Measurements from ENCODE around the gene KMT2B.
"Not testable (repeated sequence)": the region's sequence is repeated elsewhere in the genome, so short reads cannot be mapped to it uniquely, and the experiment has no call there.

Gene KMT2B

DNA sequence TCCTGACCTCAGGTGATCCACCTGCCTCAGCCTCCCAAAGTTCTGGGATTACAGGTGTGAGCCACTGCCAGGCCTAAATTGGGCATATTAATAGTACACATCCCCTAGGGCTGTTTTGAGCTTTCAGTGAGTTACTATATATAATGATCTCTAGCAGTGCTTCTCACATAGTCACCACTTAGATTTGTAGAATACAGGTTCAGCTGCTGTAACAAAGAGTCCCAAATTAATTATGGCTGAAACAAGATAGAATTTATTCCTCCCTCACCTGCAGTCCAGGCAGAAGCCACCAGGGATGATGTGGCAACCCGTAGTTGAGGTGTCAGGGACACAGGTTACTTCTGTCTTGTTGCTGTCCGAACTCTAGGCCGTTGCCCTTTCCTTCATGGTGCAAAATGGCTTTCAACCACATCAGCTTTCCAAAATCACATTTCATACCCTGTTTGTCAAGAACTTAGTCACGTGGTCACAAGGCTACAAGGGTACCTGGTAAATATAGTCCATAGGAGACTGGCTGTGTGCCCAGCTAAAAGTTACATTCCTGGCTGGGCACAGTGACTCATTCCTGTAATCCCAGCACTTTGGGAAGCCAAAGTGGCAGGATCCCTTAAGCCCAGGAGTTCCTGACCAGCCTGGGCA is 43.0 kb downstream of the KMT2B start:
- no peak for DNase-seq

DNA sequence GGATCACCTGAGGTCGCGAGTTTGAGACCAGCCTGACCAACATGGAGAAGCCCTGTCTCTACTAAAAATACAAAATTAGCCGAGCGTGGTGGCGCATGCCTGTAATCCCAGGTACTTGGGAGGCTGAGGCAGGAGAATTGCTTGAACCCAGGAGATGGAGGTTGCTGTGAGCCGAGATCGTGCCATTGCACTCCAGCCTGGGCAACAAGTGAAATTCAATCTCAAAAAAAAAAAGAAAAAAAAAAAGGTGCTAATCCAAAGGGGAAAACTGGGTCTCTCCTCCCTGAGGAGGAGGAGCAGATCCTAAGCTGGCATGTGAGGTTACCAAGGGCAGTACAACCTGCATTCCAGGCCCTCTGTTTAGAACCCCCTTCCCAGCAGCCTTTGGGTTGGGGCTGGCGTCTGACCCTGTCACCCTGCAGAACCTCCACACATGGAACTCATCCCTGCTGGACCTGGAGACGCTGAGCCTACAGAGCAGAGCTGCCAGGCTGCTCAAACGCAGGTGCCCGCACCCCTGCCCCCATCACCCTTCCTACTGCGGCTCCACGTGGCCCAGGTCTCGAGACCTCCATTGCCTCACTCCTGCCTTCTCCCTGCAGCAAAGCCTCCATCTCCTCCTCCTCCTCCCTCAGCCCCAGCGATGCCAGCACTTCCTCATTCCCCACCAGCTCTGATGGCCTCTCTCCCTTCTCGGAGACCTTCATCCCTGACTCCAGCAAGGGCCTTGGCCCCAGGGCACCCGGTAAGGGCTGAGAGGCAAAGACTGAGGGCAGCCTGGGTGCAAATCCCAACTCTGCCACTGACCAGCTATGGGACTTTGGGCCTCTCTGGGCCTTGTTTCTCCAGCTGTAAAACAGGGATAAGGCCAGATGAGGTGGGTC is 46.9 kb downstream of the KMT2B start:
- no peak for DNase-seq

DNA sequence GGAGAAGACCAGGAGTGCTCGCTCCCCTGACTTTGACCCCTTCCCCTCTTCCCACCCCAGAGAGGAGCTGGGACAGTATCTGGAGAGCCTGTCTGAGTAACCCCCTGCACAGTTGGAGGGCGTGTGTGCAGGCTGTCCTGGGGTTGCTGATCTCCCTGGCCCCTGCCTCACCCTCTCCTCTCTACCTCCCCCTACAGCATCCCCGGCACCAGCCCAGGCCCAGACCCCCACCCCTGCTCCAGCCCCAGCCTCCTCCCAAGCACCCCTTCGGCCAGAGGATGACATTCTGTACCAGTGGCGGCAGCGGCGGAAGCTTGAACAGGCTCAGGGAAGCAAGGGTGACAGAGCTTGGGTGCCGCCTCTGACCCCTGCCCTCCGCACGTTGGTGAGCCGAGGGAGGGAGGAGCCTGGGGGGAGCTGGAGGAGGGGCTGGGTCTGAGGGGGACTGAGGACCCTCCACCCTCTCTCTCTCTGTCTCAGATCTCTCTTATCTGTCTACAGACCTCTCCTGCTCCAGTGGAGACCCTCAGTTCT is 48.8 kb downstream of the KMT2B start:
- no peak for DNase-seq

DNA sequence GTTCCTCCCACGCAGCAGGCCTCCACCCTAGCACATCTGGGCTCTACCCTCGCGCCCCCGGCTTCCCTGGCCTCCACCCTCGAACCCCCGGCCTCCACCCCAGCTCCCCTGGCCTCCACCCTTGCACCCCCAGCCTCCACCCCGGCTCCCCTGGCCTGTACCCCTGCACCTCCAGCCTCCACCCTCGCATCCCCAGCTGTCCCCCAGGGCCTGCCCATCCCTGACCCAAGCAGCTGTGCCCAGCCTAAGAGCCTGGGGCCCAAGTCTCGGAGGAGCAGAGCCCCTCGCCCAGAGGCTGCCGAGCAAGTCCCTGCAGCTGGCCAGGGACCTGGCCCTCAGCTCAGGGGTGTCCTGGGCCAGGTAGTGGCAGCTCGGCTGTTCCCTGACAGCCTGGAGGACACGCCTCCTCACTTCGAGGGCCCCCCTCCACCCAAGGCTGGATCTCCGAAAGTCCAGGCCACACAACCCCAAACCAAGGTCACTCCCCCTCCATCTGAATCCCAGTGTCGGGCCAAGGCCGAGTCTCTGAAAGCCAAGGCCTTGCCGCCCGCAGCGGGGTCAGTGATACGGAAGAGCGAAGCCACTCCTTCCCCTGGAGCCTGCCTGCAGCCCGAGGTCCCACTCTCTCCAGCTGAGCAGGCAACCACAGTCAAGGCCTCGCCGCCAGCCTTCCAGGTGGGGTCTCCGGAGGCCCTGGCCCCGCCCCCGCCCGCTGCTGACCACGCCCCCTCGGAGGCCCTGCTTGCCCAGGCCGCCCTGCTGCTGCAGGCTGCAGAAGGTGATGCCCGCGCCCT is 49.7 kb downstream of the KMT2B start:
- no peak for DNase-seq

DNA sequence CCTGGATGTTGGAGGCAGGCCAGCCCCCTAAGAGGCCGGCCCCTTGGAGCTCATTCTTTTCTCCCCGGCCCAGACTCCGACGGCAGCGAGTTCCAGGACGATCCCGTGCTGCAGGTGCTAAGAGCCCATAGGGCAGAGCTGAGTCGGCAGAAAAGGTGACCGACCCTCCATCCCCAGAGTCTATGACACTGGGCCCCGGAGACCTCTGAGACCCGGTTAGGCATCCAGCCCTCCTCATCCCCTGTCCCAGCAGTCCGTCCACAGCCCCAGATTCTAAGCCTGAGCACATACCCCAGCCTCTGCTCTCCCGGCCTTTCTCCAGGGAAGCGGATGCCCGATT is 50.2 kb downstream of the KMT2B start:
- no peak for DNase-seq

DNA sequence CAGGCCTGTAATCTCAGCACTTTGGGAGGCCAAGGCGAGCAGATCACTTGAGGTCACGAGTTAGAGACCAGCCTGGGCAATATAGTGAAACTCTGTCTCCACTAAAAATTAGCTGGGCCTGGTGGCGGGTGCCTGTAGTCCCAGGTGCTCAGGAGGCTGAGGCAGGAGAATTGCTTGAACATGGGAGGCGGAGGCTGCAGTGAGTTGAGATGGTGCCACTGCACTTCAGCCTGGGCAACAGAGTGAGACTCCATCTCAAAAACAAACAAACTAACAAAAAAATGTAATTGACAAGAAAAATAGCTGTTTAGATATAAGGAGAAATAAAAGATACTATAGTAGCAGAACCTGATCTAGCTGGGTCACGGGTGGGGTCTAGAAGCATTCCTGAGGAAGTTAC is 54.6 kb downstream of the KMT2B start:
- not testable (repeated sequence) for DNase-seq

DNA sequence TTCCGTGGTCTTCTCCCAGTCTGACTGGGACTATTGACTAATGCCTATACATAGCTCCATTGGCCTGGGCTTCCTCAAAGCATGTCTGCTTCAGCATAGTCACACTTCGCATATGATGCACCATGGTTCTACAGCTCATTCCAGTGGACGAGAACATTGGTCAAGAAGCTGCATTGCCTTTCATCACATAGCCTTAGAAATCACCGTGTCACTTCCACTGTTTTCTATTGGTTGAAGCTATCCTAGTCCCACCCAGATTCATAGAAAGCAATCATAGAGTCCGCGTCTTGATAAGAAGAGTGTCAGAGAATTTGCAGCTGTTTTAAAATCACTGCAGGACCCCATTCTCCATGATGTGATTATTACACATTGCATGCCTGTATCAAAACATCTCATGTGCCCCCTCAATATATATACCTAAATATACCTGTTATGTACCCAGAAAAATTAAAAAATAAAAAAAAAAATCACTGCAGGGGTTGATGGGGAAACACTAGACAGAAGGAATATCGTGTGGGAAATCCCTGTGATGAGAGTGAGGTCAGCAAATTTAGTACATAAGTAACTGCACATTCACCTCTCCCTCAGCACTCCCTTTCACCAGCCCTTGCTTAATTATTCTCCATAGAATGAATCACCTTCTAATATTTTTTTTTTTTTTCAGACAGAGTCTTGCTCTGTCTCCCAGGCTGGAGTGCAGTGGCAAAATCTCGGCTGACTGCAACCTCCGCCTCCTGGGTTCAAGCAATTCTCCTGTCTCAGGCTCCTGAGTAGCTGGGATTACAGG is 55.4 kb downstream of the KMT2B start:
- DNase-seq, result no peak

DNA sequence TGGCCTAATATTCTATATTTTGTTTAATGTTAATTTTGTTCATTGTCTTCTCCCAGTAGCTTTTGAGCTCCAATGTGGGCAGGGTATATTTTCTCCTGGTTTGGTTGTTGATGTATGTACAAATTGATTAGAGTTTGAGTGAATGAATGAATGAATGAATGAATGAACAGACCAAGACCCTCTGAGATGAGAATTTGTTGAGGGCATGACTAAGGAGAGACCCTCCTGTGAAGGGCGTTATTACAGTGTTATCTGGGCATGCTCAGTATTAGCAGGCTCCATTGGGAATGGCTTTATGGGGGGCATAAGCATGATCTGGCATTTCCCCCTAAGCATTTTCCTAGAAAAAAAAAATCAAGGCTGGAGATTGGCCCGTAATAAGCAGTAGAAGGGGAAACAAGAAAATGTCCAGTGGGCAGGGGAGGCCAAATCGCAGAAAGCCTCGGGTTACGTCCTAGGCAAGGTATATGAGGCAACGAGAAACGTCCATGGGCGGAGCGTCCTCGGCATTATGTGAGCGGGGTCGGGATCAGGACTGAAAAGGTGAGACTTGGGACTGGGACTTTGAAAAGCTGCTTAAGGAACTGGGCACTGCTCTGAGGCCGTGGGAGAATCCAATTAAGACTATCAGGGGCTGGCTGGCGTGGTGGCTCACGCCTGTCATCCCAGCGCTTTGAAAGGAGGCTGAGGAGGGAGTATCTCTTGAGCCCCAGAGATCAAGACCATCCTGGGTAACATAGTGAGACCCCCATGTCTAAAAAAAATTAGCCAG is 56.7 kb downstream of the KMT2B start:
- DNase-seq, result no peak

DNA sequence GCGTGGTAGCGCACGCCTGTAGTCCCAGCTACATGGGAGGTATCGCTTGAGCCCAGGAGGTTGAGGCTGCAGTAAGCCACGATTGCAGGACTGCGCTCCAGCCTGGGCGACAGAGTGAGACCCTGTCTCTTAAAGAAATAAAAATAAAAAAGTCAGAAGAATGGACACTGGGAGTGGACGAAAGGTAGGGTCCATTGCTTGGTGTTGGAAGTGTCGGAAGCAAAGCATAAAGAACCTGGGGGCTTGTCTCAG is 57.2 kb downstream of the KMT2B start:
- DNase-seq, result no peak

DNA sequence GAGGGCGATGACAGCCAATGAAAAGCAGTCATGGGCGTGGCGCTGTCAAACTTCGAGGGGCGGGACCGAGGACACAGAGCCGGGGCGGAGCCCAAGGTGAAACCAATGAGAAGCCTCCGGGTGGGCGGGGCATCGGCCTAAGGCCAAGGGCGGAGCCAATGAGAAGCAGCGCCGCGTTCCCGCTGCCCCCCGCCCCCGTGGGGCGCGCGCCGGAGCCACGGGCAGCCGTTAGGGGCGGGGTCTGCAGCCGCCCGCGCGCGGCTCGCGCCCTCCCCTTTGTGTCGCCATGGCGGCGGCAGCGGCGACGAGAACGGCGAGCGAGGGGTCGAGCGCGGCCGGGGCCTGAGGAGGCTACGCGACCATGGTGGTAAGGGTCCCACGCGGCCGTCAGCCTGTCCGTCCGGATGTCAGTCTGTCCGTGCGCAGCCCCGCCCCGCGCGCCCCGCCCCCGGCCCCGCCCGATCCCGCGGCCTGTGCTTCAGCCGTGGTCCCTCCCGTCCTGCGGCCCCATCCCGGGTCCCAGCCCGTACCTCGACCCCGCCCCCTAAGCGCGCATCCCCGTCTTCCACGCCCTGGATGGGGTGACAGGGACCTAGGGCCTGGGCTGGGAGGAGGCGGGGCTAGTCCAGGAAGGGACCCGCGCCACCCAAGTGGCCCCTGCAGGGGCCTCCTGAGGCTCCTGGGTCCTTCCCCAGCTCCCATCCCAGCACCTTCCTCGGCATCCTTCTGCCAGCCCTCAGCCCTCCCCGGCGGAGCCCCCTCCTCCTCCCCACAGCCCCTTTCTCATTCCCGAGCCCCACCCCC is 57.7 kb downstream of the KMT2B start, which contains the start of gene ARHGAP33:
TSS of gene ARHGAP33 (plus strand) at position 267 of the 804 bp plus-strand sequence. CDS start at position 362, 95 bp downstream.
- DNase-seq, result peak; percentile 93

DNA sequence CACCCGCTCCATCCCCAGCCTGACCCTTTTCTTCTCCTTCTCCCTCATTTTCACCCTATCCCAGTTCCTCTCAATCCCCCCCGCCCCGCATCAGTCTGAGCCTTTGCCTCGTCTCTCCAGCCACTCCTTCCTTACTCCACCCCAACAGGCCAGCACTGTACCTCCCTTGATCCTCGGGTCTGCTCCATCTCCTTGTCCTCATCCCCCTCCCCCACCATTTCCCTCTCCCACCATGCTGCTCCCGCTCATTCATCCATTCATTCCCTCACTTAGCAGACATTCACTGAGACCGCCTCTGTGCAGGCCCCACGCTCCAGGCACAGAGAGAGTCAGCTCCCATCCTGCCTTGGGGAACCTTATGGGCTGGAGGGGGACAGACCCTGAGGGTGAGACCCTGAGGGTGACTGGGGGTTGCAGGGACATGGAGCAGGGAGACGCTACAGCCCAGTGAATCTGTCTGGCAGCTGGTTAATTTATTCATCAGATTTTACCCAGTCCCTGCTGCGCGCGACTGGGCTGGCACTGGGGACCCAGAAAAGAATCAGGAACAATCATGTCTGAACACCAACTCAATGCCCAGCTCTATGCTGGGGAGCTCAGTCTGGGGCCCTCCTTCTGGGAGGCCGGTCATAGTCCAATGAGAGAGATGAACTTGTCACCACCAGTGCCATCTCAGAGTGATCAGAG is 58.4 kb downstream of the KMT2B start:
- DNase-seq, result no peak

DNA sequence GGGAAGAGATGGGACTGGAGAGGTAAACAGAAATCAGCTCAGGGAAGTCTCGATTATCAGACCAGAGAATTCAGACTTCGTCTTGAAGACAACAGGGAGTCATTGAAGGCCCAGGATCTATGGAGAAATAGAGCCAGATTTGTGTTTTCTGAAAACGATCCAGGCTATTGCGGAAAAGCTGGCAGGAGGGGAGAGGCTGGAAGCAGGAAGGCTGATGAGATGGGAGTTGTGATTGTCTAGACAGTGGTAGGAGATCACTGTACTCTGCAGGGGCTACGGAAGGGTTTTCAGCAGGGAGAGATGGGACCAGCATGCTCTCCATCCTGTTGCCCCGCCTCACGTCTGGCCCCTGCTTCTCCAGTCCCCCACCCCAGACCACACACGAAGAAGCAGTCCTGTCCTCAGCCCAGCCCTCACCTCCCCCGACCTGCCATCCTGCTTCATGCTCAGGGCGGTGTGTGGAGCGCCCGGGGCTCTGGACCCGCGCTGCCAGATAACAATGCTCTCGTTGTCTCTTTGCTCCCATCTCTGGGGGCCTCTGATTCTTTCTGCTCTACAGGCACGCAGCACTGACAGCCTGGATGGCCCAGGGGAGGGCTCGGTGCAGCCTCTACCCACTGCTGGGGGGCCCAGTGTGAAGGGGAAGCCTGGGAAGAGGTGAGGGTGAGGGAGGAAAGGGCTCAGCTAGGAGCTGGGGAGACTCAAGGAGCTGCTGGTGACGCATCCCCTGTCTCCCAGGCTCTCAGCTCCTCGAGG is 59.5 kb downstream of the KMT2B start:
- DNase-seq, result no peak

DNA sequence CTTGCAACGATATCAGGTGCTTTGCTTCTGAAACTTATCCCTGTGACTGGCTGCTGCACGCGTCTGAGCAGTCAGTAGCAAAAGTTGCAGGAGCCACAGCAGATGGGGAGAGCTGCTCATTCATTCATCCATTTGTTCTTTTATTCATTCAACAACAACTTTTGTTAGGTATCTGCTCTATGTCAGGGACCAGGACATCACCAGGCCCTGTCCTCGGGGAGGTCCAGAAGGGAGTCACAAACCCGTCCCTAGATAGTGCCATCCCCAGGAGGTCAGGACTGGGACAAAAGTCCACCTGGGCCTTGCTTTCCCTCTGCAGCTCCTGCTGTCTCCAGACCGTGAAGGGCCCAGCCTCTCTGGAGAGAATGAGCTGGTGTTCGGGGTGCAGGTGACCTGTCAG is 60.2 kb downstream of the KMT2B start:
- DNase-seq, result no peak

DNA sequence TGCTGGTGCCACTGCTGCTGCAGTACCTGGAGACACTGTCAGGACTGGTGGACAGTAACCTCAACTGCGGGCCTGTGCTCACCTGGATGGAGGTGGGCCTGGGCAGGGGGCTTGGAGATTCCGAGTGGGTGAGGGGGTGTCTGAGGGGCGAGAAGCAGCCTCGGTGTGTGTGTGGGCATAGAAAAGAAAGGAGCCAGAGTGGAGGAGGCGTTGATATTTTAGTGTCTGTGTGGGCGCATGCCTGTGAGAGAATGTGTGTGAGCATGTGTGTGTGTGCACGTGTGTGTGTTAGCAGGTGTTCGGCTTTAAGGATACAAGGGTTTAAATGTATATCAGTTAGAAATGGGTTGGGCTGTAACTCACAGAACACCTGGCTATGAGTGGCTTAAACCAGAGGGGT is 61.2 kb downstream of the KMT2B start:
- DNase-seq, result no peak

DNA sequence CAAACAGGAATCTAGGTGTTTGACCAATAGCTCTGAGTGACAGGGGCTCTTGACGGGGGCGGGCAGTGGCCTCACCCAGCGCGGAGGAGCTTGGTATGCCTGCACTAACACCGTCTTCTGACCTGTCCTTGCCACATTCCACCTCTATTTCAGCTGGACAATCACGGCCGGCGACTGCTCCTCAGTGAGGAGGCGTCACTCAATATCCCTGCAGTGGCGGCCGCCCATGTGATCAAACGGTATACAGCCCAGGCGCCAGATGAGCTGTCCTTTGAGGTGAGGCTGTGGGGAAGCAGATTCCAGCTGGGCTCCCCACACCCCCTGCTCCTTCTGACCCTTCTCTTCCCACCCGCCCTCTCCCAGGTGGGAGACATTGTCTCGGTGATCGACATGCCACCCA is 62.3 kb downstream of the KMT2B start:
- no peak for DNase-seq

DNA sequence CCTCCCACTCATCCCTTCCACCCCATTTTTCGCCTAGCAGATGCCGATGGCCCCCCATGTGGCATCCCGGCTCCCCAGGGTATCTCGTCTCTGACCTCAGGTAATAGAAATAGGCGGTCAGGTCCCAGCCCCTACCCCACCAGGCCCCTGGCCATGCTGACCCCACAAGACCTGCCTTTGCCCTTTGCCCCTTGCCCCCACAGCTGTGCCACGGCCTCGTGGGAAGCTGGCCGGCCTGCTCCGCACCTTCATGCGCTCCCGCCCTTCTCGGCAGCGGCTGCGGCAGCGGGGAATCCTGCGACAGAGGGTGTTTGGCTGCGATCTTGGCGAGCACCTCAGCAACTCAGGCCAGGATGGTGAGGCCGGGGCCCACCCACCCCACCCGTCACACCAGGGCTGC is 62.9 kb downstream of the KMT2B start:
- DNase-seq, result no peak

DNA sequence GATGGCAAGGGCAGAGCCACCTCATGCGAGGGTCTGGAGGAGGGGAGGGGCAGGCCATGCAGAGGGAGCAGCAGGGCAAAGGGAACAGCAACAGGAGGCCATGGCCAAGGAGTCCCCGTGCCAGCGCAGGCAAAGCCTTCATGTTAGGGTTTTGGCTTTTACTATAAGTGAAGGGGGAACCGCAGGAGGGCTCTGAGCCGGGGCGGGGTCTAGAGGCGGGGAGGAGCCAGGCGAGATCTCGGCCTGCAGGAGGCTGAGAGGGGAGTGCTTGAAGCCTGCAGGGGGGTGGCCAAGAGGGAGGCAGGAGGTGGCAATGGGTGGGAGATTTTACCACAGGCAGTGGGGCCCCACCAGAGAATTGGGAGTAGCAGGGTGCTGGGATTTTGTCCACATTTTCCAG is 63.8 kb downstream of the KMT2B start:
- no peak for DNase-seq

DNA sequence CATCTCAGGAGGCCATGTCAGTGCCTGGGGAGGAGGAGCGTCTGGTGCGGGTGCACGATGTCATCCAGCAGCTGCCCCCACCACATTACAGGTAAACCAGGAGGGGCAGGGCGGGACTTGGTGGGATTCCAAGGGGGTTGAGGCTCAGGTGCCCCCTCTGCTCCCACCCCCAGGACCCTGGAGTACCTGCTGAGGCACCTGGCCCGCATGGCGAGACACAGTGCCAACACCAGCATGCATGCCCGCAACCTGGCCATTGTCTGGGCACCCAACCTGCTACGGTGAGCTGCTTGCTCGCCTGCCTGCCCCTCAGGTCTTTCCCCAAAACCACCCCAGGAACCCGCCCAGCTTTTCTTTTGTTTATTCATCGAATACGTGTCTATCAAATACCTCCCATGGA is 64.8 kb downstream of the KMT2B start:
- no peak for DNase-seq

DNA sequence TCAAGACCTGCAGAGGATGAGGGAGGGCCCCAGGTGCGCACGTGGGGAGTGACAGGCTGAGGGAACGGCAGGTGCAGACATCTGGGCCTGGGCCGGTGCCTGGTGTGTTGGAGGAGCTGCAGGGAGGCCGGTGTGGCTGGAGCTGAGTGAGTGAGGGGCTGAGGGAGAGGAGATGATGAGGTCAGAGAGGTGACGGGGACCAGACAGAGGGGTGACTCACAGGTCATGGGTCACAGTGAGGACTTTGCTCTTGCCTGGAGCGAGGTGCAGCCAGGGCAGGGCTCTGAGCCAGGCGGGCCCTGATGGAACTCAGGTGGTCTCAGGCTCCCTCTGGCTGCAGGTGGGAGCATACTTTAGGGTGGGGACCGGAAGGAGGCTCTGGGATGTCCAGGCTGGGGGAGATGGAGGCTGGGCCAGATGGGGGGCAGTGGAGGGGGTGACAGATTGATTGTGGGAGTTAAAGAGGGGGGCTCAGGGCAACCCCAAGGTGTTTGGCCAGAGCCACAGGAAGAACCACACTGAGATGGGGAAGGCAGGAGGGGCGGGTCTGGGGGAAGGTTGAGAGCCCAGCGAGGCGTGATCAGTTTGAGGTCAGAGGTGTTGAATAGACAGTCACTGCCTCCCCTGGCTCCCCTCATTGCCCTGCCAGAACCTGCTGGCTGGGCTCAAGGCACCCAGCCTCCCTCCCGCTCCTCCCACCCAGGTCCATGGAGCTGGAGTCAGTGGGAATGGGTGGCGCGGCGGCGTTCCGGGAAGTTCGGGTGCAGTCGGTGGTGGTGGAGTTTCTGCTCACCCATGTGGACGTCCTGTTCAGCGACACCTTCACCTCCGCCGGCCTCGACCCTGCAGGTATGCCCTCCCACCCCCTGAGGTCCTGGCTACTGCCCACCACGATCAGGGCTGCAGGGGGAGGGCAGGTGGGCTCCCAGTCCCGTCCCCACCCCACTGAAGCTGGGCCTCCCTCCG is 65.9 kb downstream of the KMT2B start:
- DNase-seq, result no peak
